GM12873 (cell line): ENCODE measurements around the gene PCSK5.

Source experiments
- CTCF ChIP-seq: IDR thresholded peaks from 2 replicates; pipeline ENCODE4 v1.5.1; 2012; ENCODE audit warnings: low read depth, mild to moderate bottlenecking, moderate library complexity, low read length, control low read depth; ENCODE audit not compliant: insufficient read depth; ENCODE audit errors: missing control alignments

The PCSK5 gene

DNA sequence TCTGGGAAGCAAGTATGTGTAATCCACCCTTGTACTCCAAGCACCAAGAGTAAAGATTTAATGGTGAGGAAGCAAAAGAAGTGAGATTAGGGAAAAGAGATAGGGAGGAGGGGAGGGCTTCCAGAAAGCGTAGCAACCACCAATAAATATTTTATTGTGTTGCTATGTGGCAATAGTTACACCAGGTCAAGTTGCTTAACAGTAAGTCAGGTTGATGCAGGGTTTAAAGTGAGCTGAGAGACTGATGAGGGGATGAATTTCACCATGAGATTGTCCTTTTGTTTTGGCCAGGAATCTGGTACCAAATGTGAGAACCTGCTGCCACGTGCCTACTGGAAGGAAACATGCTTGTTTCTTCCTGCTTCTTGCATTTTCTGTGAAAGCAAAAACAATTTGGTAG is 62.7 kb downstream of the PCSK5 start:
- no peak for TF ChIP-seq CTCF

DNA sequence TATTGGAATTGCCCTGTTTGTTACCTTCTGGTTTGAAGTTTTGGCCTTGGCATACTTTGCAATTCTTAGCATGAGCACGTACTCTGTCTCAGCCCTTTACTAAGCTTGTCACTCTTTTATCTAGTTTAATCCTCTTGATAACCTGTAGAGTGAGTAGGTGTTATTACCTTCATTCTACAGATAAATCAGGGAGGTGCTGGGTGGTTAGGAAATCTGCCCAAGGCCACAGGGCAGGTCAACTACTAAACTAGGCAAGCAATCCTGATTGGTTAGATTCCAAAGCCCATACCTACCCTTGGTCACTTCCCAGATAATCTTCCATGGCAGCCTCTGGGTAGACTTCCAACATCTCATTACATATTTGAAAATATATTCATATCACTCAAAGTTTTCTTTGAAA is 65.7 kb downstream of the PCSK5 start:
- TF ChIP-seq CTCF: no peak

DNA sequence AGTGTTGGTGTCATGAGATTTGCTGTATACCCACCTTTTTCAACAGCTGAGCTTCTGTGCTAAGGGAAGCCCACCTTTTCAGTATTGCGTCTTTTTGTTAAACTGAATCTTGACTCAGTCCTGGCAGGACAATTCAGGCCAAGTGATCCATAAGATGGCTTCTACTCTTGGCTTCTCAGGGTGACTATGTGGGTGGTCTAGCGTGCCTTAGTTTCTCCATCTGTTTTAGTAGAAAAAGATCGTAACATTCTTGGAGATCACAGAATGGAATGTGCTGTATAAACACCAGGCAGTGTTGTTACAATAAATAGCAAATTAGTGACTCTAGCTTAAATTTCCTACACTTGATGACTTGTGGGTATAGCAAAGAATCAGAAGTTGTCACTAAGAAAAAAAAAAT is 66.6 kb downstream of the PCSK5 start:
- no peak for TF ChIP-seq CTCF

DNA sequence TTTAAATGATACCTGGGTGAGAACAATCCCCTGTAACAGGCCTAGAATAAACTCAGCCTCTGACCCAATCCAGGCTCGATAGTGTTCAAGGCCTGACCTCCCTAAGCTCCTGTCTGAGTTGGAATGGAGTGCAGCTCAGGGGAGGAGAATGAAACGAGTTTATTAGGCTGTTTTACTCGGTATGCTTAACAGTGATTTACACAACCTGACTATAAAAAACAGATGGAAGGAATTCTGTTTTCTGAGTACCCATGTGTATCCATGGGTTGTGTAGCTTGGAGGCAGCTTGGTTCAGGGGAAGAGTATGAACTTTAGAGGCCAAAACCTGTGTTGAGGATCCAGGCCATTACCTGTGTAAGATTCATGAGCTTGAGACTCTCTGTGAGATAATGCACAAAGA is 67.8 kb downstream of the PCSK5 start:
- no peak for TF ChIP-seq CTCF

GRCh38 chr9:75960551-75960950 is 70.1 kb downstream of the PCSK5 start:
- no peak for TF ChIP-seq CTCF

- TF ChIP-seq CTCF: no peak
Observed at GRCh38 chr9:75962013-75962661, 71.7 kb downstream of the PCSK5 start.

DNA sequence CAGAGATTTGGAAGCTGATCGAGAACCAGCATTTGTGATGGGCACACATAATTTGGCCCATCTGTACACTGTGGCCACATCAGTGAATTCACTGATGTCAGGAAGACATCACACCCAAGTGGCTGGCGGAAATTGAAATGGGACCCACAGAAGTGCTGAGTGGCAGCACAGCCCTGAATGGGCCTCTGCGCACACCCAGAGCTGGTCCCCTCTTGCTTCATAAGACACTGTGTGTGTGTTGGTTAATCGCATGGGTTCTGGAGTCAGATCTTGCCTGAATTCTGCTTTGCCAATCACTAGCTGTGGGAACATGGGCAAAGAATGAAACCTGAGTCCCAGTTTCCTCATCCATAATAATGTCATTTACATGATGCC is 72.2 kb downstream of the PCSK5 start:
- TF ChIP-seq CTCF: no peak
